ENCODE measurements around the gene USP21. TPM values are rescaled to one million over a fixed set of nuclear protein-coding genes. Genes with fewer than 3 reads are reported as not detected.

The USP21 gene
- total RNA-seq, 2 donors from 2014 or later = 13.4 to 20.8 TPM

DNA sequence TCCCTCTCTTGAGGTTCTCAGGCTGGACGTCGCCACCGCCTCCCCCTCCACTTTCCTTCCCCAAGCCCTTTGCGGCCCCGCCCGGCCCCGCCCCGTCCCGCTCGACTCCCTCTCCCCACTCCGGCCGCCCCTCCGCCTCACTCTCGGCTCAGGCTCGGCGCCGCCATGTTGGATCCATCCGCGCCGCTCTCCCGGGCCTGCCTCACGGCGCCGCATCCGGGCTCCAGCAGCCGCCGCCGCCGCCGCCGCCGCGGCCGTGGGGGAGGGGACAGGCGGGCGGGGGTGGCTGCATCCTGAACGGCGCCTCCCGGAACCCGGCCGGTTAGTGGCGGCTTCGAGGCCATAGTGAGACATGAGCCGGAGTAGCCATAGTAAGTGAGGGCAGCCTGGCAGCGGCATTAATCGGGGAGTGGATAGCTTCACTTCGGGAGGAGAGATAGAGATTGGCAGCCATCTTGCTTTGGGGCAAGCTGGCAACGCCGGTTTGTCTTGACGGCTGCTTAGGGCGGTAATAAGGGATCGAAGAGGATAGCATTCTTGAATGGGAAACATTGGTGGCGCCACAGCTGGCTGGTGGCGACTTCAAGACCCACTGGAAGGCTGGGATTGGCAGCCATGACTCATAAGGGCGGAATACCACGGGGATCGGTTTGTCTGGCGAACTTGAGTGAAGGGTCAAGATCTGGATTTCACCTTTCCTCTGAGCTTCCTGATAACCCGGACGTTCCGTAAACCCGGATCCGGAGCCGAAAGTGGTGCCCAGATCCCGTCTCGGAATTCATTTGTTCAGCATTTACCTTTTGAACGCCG, 26.7 kb upstream of the USP21 start, which contains the start of gene DEDD:
Gene DEDD, minus strand, starts transcription at position 258 of the 810 bp plus-strand sequence. CDS start 8,205 bp downstream, outside the sequence.
- DNase-seq = peak; percentile 95
- intact Hi-C loops (cut with DNase I) = loop anchor here in 1 of 2 donors (10.0 kb wide), 1 partner anchor 88 kb away; the partner anchor contains the start of gene USF1
- ATAC-seq = peak; percentile 96

DNA sequence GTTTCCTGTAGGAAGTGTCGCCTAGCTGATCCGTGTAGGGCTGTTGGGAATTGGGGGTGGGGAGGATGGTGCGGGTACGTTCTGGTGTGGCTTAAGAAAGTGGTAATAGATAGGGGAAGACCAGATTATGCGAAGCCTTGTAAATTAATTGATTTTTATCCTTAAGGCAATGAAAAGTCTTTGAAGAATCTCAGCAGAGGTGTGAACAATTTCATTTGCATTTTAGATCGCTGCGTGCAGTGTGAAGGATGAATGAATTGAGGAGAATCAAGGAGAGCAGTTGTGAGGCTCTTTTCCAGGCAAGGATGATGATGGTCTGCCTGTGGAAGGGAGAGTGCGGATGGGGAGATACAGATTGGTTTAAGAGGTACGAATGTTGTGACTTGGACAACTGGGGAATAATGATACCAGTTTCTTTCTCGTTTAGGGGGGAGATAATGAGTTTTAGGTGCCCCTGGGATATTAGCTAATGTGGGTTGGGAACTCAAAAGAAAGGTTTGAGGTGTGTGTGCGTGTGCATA, 26.0 kb upstream of the USP21 start:
- intact Hi-C loops (cut with DNase I) = loop anchor here in 1 of 2 donors (10.0 kb wide), 1 partner anchor 88 kb away; the partner anchor contains the start of gene USF1
- no peak for ATAC-seq
- DNase-seq = no peak

DNA sequence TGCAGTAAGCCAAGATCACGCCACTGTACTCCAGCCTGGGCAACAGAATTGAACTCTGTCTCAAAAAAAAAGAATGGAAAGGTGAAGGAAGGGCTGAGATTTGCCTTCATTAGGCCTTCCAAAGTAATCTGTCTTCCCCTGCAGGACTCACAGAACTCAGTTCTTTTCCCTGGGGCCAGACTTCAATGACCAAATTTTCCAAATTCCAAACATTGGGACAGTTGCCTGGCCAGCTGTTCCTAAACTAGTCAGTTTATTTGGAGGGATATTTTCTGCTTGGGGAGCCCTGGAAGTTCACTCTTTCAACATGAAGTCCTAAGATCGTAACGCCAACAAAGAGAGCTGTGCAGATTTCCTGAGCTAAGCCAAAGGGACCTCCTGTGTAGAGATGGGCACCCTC, 21.4 kb upstream of the USP21 start:
- ATAC-seq (no peak), DNase-seq (no peak)
- intact Hi-C loops (cut with DNase I) = loop anchor here in 1 of 2 donors (10.0 kb wide), 1 partner anchor 93 kb away; the partner anchor contains the start of gene USF1

DNA sequence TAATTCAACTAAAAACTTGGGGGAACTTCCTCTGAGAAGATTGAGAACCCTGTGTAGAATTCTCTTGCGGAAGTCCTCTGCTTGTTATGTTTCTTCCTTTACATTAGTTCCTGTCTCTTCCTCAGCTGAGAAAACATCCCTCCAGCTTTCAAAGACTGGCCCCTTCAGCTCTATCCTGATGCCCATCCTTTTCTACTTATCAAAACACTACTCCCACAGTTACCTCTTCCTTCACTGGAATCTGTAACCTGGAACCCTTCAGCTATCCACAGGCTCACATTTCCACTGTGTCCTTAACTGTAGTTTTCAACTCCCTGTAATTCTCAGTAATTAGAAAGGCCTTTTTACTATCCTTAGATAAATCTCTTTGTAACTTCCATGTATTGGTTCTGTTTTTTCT, 20.9 kb upstream of the USP21 start:
- no peak for DNase-seq
- intact Hi-C loops (cut with DNase I) = loop anchor here in 1 of 2 donors (10.0 kb wide), 1 partner anchor 94 kb away; the partner anchor contains the start of gene USF1
- ATAC-seq = no peak

DNA sequence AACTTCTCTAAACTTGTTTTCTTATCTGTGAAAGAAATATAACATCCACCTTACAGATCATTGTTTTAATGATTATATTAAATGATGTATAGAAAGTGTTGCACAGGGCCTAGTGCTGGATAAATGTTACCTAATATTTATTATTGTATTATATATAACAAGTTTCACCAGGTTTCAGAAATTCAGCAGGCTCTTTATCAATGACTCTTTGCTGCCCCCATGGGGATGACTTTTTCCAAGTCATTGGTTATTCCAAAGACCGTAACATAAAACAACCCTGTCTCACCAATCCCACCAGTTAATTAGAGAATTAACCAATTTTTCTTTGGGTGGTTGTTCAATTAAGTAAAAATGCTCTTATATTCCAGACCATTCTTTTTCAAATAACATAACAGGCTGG, 19.5 kb upstream of the USP21 start:
- DNase-seq (no peak), ATAC-seq (peak in 1 of 2 donors; percentile 24)
- intact Hi-C loops (cut with DNase I) = loop anchor here in 1 of 2 donors (10.0 kb wide), 1 partner anchor 95 kb away; the partner anchor contains the start of gene USF1

DNA sequence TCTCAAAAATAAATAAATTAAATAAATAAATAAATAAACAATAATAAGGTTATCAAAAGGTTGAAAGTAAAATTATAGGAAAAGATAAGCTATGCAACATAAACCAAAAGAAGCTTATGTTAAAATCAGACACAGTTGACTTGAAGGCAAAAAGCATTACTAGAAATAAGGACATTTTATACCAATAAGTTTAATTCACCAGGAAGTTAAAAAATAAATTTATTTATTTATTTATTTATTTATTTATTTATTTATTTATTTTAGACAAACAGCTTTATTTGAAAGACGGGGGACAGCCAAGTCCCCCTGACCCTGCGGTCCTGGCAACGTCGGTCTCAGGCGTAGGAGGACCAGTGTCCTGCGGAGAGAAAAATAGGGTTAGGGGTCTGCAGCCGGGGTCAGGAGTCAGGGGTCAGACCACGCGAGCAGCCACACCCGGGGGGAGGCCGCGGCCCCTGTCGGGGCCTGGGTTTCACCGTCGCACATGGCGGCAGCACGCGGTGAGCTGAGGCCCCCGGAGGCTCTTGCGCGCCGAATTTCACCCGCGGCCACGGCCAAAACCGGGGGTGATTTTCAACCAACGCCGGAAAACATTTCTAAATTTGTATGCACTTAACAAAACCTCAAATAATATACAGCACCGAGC, 18.4 kb upstream of the USP21 start:
- DNase-seq = no peak

DNA sequence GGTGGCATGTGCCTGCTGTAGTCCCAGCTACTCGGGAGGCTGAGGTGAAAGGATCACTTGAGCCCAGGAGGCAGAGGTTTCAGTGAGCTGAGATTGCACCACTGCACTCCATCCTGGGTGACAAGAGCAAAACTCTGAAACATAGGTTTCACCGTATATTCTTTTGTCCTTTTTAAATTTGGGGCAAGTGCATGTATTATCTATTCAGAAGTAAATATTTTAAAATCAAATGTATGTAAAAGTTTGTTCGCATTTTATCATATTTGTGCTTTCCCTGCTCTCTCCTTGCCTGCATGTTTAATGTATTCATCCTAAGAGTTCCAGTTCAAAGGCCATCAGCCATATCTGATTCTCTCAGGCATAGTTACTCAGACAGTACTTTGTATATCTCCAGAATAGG, 13.5 kb upstream of the USP21 start:
- DNase-seq = no peak
- ATAC-seq = no peak
- intact Hi-C loops (cut with DNase I) = no loop called here

More for the DNA sequence above, 18.4 kb upstream of the USP21 start:
- no peak for ATAC-seq
- intact Hi-C loops (cut with DNase I) = no loop called here

DNA sequence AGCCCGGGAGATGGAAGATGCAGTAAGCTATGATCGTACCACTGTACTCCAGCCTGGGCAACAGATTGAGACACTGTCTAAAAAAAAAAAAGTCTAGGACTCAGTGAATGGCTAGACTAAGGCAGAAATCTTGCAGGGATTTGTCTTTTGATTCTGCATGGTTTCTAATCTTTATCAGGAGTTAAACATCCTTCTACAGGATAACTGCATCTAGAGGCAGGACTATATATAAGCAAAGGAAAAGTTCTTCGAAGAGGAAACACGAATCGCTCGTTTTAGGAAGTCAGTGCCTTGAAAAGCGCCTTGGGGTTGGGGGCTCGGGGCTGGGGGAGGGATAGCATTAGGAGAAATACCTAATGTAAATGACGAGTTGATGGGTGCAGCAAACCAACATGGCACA, 6.1 kb upstream of the USP21 start:
- DNase-seq (no peak), ATAC-seq (no peak)
- intact Hi-C loops (cut with DNase I) = no loop called here

DNA sequence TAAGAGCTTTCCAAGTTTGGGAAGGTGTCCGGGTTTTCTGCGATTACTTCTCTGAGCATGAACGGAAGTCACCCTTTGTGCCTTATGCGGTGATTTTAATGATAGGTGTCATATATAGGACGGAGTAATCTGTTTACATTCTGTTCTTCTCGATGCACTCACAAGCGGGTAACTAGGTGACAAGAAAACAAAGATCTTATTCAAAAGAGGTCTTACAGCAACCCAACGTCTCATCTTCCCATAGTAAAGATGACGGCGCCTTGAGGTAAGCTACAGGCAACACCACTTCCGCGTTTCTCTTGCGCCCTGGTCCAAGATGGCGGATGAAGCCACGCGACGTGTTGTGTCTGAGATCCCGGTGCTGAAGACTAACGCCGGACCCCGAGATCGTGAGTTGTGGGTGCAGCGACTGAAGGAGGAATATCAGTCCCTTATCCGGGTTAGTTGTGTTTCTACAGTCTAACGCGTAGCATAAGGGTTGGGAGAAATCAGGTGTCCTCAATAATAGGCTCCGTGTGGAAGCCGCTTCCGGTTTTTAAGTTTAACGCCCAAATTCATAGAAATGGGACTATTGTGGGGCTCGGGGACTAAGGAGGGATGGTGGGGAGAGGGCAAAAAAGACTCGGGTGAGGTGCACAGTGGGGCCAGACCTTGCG, 5.5 kb upstream of the USP21 start, which contains the start of gene UFC1:
Gene UFC1, plus strand, starts transcription at position 297 of the 656 bp plus-strand sequence. Its CDS starts 20 bp downstream, at position 317.
- ATAC-seq = peak; percentile 93 to 96
- peak; percentile 86 for DNase-seq
- intact Hi-C loops (cut with DNase I) = no loop called here

DNA sequence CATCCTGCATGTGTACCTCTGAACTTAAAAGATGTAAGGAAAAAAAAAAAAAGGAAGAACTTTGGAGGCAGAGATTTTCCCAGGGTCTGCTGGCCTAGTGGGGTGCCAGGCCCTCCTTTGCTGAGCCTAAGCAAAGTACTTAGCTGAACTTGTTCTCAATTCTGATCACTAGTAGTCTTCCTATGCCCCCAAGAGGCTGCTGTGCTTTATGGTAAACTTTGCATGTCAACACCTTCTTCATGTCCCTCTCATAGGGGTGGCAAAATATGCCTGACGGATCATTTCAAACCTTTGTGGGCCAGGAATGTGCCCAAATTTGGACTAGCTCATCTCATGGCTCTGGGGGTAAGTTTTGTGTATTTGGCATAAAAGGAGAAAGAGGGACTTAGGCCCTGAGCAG, 1.4 kb upstream of the USP21 start:
- no peak for DNase-seq
- intact Hi-C loops (cut with DNase I) = no loop called here
- ATAC-seq = no peak

DNA sequence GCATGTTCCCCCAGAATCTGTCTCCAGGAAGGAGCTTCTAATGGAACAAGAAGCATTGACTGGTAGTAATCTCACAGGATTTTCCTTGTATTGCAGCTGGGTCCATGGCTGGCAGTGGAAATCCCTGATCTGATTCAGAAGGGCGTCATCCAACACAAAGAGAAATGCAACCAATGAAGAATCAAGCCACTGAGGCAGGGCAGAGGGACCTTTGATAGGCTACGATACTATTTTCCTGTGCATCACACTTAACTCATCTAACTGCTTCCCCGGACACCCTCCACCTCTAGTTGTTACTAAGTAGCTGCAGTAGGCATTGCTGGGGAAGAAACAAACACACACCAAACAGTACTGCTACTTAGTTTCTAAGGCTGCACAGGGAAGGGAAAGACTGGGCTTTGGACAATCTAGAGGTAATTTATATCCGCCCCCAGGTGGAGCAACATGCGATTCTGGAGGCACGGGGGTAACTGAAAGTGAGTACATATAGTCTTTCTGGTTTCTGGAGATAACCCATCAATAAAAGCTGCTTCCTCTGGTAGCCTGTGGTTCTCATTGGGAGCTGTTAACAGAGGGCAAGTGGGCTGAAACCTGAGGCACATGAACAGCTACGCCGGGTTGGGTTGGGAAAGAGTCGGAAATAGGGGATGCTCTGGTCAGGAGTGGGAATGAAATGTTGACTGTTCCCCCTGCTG, 837 bp upstream of the USP21 start:
- intact Hi-C loops (cut with DNase I) = no loop called here
- ATAC-seq (no peak), DNase-seq (peak; percentile 5)

DNA sequence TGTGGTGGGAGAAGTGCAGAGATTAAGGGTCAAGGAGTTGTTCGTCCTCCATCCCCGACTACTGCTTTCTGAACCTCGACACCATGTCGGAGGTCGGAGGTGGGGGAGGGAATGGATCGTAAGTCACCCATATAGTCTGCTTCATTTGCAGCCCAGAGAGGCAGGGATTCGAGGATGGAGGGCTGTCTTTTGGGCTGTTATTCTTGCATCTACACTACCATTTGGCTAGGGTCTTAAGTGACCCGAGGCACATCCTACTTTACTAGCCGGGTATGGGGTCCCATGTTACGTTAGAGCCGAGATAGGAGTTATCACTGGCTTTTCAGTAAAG, 578 bp downstream of the USP21 start:
- intact Hi-C loops (cut with DNase I) = no loop called here
- ATAC-seq = no peak
- DNase-seq = peak; percentile 13

DNA sequence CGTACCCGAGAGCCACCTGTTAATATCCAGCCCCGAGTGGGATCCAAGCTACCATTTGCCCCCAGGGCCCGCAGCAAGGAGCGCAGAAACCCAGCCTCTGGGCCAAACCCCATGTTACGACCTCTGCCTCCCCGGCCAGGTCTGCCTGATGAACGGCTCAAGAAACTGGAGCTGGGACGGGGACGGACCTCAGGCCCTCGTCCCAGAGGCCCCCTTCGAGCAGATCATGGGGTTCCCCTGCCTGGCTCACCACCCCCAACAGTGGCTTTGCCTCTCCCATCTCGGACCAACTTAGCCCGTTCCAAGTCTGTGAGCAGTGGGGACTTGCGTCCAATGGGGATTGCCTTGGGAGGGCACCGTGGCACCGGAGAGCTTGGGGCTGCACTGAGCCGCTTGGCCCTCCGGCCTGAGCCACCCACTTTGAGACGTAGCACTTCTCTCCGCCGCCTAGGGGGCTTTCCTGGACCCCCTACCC, 1.4 kb downstream of the USP21 start:
- ATAC-seq (no peak), DNase-seq (peak; percentile 21)
- intact Hi-C loops (cut with DNase I) = no loop called here

DNA sequence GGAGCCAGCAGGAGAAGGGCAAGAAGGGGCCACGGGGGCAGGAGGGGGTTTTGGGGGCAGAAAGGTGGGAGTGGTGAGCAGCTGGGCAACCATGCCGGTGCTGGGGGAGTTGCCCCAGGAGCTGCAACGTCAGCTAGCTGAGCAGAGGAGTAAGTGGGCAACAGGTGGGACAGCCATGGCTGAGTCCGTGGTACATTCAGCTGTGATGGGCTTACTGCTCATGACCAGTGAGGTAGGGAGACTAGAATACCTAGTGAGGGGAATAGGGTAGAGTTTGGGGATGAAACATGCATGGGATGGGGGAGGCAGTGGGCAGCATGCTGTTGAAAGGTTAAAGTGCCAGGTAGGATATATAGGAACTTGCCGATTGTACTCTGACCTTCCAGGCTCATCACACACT, 2.4 kb downstream of the USP21 start:
- ATAC-seq (no peak), DNase-seq (peak; percentile 12)
- intact Hi-C loops (cut with DNase I) = no loop called here

DNA sequence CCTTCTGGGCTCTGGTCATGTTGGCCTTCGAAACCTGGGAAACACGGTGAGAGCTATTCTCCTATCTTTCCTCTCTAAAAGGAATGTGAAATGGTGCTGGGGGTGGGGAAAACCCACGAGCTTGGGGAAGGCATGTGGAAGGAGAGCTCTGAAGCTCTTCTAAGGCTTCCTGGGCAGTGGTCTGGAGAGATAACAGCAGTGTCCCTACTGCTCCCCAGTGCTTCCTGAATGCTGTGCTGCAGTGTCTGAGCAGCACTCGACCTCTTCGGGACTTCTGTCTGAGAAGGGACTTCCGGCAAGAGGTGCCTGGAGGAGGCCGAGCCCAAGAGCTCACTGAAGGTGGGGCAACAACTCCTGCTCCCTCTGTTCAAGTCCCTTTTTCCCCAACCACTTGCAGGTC, 2.8 kb downstream of the USP21 start:
- ATAC-seq = no peak
- intact Hi-C loops (cut with DNase I) = no loop called here
- DNase-seq = peak; percentile 17

DNA sequence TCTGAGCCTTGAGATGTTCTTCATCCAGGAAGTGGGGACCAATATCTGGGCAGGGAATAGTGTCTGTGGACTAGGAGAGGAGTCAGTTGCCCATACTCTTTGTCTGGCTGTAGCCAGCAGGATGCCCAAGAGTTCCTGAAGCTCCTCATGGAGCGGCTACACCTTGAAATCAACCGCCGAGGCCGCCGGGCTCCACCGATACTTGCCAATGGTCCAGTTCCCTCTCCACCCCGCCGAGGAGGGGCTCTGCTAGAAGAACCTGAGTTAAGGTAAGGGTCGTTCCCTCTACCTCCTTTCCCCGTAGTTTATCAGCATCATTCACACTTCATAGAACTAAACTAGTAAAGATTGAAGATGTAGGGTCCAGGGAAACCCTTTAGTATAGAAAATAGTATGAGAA, 3.5 kb downstream of the USP21 start:
- ATAC-seq = no peak
- intact Hi-C loops (cut with DNase I) = no loop called here
- DNase-seq = peak; percentile 8

DNA sequence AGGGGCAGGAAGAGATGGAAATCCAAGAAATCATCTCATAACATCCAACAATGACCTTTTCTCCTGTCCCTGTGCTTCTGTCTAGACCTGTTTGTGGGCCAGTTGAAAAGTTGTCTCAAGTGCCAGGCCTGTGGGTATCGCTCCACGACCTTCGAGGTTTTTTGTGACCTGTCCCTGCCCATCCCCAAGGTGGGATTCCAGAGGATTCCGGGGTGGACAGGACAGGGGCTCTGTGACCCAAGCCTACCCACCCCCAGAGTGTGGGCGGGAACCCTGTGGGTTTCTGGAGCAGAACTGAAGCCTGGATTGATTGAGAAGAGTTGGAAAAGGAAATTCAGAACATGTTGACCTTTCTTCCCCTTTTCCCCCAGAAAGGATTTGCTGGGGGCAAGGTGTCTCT, 4.5 kb downstream of the USP21 start:
- DNase-seq = peak; percentile 14
- intact Hi-C loops (cut with DNase I) = no loop called here
- ATAC-seq = no peak

DNA sequence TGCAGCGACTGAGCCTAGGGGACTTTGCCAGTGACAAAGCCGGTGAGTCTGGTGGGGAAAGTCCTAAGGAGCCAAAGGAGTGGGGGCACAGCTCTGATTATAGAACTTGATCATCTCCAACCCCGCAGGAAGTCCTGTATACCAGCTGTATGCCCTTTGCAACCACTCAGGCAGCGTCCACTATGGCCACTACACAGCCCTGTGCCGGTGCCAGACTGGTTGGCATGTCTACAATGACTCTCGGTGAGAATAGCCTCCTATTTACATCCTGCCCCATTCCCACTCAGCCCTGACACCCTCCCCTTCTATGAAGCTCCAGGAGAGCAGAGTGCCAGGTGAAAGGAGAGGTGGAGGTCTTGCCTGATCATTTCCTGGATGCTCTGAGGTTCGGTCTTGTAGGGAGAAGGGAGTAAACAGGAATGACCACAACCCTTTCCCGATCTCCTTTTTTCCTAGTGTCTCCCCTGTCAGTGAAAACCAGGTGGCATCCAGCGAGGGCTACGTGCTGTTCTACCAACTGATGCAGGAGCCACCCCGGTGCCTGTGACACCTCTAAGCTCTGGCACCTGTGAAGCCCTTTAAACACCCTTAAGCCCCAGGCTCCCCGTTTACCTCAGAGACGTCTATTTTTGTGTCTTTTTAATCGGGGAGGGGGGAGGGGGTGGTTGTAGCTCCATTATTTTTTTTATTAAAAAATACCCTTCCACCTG, 5.8 kb downstream of the USP21 start:
- DNase-seq (peak; percentile 18), ATAC-seq (no peak)
- intact Hi-C loops (cut with DNase I) = no loop called here
